Chondrocyte (in vitro differentiated cells): ENCODE results near the gene MARK3. TPM values are rescaled to one million over a fixed set of nuclear protein-coding genes. Genes with fewer than 3 reads are reported as not detected.

Experiments
- DNase-seq: peaks from one replicate; pipeline ENCODE4 v3.0.0; 2021; ENCODE audit warnings: mixed read lengths, low spot score
- H3K27ac Mint-ChIP-seq: one replicate; pipeline ENCODE4 v1.8.0; 2021; ENCODE audit warnings: mild to moderate bottlenecking, moderate library complexity, mixed read lengths; ENCODE audit not compliant: unreplicated experiment
- H3K27me3 Mint-ChIP-seq: 2 replicates; pipeline ENCODE4 v1.8.0; 2021; ENCODE audit warnings: low read depth, mixed read lengths
- H3K36me3 Mint-ChIP-seq: 2 replicates; pipeline ENCODE4 v1.8.0; 2021; ENCODE audit warnings: low read depth, mixed read lengths
- H3K4me1 Mint-ChIP-seq: 2 replicates; pipeline ENCODE4 v1.8.0; 2021; ENCODE audit warnings: low read depth, mild to moderate bottlenecking, mixed read lengths
- H3K4me3 Mint-ChIP-seq: one replicate; pipeline ENCODE4 v1.8.0; 2021; ENCODE audit warnings: mild to moderate bottlenecking, moderate library complexity, mixed read lengths; ENCODE audit not compliant: unreplicated experiment
- H3K9me3 Mint-ChIP-seq: 2 replicates; pipeline ENCODE4 v1.8.0; 2021; ENCODE audit warnings: low read depth, mixed read lengths
- total RNA-seq: library from RNA; stranded (reverse); gene quantifications from 3 replicates; pipeline ENCODE4 v1.2.1, GENCODE V29; 2021
- TF ChIP-seq, protein P1 (sequence below): fragments of 200-600 bp; sonication (generic); IDR thresholded peaks from 2 replicates; pipeline ENCODE4 v1.5.0; 2021; ENCODE audit warnings: antibody characterized with exemption, mild to moderate bottlenecking, moderate library complexity

MARK3 gene
- total RNA-seq, 1 donor from 2014 or later: 65.1 TPM

DNA sequence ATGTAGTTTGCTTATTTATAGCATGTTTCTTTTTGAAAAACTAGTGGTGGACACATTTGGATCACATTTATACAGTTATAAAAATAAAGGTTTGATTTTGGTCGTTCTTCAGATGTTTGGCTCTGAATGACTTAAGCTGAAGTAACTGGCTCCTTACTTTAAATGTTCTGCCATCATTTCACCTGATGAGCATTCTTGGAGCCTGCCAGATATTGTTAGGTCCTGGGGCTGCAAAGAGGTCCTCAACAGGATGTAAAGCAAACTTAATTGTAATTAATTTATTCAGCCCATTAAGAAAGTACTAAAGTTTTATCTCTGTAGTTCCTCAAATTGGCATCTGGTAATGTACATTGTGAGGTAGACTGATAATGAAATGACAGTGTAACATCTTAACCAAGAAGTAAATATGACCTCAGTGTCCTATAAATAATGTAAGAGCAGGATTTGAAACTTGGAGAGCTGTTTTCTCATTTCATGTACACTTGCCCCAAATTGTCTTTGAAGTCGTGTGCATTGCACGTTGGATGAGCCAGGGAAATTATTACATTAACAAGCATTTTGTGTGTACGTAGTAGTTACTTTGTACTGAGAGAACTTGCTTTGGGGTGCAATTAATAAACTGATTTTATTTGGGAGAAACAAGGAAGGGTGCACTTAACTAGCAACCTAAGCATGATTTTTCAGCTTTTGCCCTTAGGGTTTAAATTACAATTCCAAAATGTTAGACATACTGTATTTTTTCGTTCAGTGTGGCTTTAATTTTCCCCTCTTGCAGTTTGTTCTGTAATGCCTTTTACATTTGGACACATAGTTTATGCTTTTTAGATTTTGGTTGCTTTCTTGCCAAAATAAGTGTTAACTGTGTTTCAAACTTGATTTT is 43.7 kb upstream of the MARK3 start:
- H3K27me3 Mint-ChIP-seq: no peaks in the 10 kb centered on the region
- H3K36me3 Mint-ChIP-seq: peaks cover 74% of the 10 kb centered on the region
- TF ChIP-seq, protein P1, sequence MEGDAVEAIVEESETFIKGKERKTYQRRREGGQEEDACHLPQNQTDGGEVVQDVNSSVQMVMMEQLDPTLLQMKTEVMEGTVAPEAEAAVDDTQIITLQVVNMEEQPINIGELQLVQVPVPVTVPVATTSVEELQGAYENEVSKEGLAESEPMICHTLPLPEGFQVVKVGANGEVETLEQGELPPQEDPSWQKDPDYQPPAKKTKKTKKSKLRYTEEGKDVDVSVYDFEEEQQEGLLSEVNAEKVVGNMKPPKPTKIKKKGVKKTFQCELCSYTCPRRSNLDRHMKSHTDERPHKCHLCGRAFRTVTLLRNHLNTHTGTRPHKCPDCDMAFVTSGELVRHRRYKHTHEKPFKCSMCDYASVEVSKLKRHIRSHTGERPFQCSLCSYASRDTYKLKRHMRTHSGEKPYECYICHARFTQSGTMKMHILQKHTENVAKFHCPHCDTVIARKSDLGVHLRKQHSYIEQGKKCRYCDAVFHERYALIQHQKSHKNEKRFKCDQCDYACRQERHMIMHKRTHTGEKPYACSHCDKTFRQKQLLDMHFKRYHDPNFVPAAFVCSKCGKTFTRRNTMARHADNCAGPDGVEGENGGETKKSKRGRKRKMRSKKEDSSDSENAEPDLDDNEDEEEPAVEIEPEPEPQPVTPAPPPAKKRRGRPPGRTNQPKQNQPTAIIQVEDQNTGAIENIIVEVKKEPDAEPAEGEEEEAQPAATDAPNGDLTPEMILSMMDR: no peak
- no peak overlapping the region for H3K4me3 Mint-ChIP-seq
- no peak for DNase-seq
- no peak overlapping the region for H3K27ac Mint-ChIP-seq
- peaks cover 11% of the 10 kb centered on the region for H3K4me1 Mint-ChIP-seq
- no peaks in the 10 kb centered on the region for H3K9me3 Mint-ChIP-seq

DNA sequence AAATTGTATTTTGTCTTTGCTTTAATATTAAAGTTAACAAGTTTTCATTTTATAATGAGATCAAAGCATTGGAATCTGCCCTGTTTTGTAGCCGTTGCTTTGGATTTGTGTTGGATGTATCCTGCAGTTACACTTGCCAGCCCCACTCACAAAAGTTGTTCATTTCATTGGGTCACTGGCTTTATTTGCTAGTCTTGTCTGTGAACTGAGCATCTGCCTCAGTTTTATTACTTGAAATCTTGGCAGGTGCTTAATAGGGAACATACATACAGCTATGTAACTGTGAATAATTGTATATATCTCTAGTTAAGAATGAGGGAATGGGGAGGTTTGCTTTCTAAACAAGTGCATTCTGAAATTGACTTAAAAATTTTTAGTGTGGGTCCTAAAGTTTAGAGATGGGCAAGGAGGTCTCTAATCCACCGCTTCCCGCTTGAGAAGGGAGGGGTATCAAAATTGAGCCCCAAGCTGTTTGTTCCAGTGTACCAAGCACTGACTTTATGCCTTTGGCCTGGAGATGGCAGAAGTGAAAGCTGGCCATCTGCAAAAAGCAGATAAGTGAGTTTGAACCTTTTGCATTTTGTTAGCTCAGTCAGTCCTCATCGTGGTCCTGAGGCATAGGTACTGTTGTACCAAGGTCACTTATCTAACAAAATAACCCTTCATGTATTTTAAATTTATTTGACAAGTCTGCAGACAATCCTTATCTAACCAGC is 41.9 kb upstream of the MARK3 start:
- no peak for DNase-seq
- TF ChIP-seq, protein P1: no peak
- H3K27me3 Mint-ChIP-seq: no peaks in the 10 kb centered on the region
- H3K4me1 Mint-ChIP-seq: peaks cover 5% of the 10 kb centered on the region
- H3K27ac Mint-ChIP-seq: no peak overlapping the region
- H3K4me3 Mint-ChIP-seq: no peak overlapping the region
- no peaks in the 10 kb centered on the region for H3K9me3 Mint-ChIP-seq
- peaks cover 57% of the 10 kb centered on the region for H3K36me3 Mint-ChIP-seq

DNA sequence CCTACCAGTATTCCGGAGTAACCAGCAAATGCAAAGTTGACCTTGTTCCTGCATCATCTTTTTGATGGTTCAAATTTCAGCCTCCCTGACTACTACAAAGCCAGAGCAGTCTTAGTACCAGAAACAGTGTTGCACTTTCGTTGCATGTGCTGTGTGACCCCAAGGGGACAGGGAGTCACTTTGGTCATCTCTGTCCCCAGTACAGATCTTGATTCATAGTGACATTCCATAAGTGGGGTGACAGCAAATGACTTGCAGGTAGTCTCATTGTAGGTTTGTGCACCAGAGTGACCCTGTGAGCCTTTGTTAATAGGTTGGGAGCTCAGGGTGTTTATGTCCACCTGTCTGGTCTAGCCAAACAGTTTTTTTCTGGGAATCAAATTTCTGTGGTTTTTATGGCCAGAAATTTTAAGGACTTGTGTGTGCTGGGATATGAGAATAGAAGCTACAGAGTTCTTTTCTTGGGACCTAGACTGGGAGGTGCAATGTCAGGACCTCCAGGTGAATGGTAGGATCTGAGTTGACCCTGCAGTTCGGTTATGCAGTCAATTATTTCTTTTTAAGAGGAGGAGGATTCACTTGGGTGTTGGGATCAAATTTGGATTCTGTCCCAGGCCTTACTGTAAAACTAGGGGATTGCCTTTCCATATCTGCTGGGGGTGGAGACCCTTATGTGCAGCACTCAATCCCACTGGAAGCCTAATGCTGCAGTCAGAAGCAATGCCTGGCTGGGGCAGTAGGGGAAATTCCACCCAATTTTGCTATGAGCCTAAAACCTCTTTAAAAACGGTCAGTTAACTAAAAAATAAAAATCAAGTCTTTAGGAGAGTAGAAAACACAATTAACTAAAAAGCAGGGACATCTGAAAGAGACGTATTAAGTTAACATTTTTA is 41.1 kb upstream of the MARK3 start:
- Mint-ChIP-seq H3K27me3 (no peaks in the 10 kb centered on the region), H3K9me3 (no peaks in the 10 kb centered on the region), H3K36me3 (peaks cover 50% of the 10 kb centered on the region), H3K27ac (peak overlapping the region; percentile 22), H3K4me3 (no peak overlapping the region), H3K4me1 (peaks cover 2% of the 10 kb centered on the region)
- TF ChIP-seq, protein P1: no peak
- no peak for DNase-seq

DNA sequence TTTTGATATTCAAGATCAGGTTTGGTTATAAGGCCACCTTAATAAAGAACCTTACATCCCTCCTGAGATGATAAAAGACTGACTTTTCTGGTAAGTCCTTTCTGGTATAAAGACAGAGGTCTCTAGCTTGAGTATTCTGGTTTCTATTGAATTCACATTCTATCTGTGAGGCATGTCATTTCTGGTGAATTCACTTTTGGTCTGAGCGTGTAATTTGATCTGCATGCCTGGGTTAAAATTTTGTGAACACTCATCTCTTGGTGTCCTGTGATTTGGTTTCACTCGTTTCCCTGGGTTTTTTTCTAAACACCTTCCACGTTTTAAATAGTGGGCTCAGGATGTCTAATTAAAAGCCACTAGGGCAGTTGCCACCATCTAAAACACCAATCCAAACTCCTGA is 38.9 kb upstream of the MARK3 start:
- Mint-ChIP-seq H3K4me3 (no peak overlapping the region), H3K36me3 (peaks cover 32% of the 10 kb centered on the region), H3K27ac (no peak overlapping the region), H3K27me3 (no peaks in the 10 kb centered on the region), H3K4me1 (peaks cover 2% of the 10 kb centered on the region), H3K9me3 (no peaks in the 10 kb centered on the region)
- no peak for DNase-seq
- TF ChIP-seq, protein P1: no peak
